Esophagus squamous epithelium (tissue), 5 donors: ENCODE data around the gene TSHZ2. TPM values are rescaled to one million over a fixed set of nuclear protein-coding genes. Genes with fewer than 3 reads are reported as not detected.

ENCODE experiments used
- DNase-seq: peaks from one replicate; lab custom pipeline; 2025; lab: John Stamatoyannopoulos, UW
- H3K27ac ChIP-seq, 4 donors: fragments of 200-600 bp; sonication (generic); one replicate each; pipeline ENCODE4 v1.5.1; 2016 to 2019; ENCODE audit warnings: mild to moderate bottlenecking in 1 of 4
- H3K27me3 ChIP-seq, 4 donors: fragments of 200-600 bp; sonication (generic); 1 replicate in 3 of 4; 2 replicates in 1 of 4; pipeline versions ENCODE4 v1.5.1 to v1.6.0; 2017 to 2021; ENCODE audit warnings: antibody characterized with exemption in 1 of 4
- H3K36me3 ChIP-seq, 3 donors: fragments of 200-600 bp; sonication (generic); one replicate each; pipeline ENCODE4 v1.5.1; 2016 to 2019
- H3K4me1 ChIP-seq, 3 donors: fragments of 200-600 bp; sonication (generic); one replicate each; pipeline ENCODE4 v1.5.1; 2017 to 2019
- H3K4me3 ChIP-seq, 4 donors: fragments of 200-600 bp; sonication (generic); 1 replicate in 3 of 4; 2 replicates in 1 of 4; pipeline ENCODE4 v1.5.1; 2016 to 2019; ENCODE audit warnings: mild to moderate bottlenecking in 2 of 4, moderate library complexity in 1 of 4
- H3K9me3 ChIP-seq, 3 donors: fragments of 200-600 bp; sonication (generic); one replicate each; pipeline ENCODE4 v1.5.1; 2016 to 2019
- POLR2A ChIP-seq, 4 donors: fragments of 450-650 bp; IDR thresholded peaks; one replicate each; pipeline ENCODE4 v1.6.1; 2017; ENCODE audit warnings: antibody characterized with exemption in 4 of 4, mild to moderate bottlenecking in 4 of 4, moderate library complexity in 3 of 4
- WGBS, 2 donors: methylation state at CpG; one replicate each; pipeline ENCODE4 v1.1.5; 2018; 5-methylcytosine and 5-hydroxymethylcytosine counted together
- intact Hi-C: fragments of 100-400 bp; cut with DNase I; formaldehyde crosslinking; loops from one replicate; pipeline ENCODE4 v1.15.0; 2022
- total RNA-seq, 4 donors: library from RNA; depleted of rRNA; stranded (reverse); fragments of >200 nt; gene quantifications; one replicate each; pipeline ENCODE4 v1.1.0, GENCODE V29; 2016
- TF ChIP-seq, protein P1 (sequence below), 6 experiments: fragments of 450-650 bp in 4 of 6; fragments of 200-600 bp in 2 of 6; sonication (generic) in 2 of 6; IDR thresholded peaks; one replicate each; pipeline ENCODE4 v1.5.1; 2016 to 2019; ENCODE audit warnings: antibody characterized with exemption in 6 of 6, mild to moderate bottlenecking in 4 of 6, moderate library complexity in 4 of 6
- donor health status: DM: yes; HTN: yes; CAD: no.

TSHZ2 gene
- total RNA-seq, 4 donors from 2014 or later, result 4.7 to 22.0 (median 12.9) TPM

DNA sequence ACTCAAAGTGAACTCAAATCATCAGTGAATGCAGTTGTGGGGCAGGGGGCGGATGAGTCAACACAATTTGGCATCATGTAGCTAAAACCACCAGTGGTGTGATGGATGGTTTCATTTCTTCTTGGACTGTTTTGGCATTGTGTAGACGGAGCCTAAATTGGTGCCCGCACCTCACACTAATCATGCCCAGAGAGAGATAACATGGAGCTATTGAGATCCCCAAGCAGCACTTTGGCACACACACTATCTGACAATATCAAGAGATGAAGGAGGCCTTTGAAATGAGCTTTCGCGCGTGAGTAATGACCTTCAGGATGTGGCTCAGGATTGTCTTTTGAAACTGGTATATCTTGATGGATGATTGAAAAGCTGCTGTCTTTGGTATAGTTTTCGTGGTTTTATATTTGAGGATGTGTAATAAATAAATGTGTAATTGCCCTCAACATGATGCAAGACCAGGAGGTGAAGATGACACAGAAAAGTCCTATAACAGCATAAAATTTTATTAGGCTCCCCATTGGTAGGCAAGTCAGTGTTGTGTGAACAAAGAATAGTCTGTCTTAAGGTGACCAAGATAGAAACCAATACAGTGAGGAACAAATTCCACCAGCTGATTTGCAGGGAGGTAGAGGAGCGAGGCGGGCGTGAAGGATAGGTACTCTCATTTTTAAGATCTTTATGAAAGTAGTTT lies 174.2 kb downstream of the TSHZ2 start:
- intact Hi-C loops, result no loop called here
- Histone ChIP-seq H3K36me3 (no peaks in the 10 kb centered on the region), H3K27ac (no peak overlapping the region), H3K9me3 (no peaks in the 10 kb centered on the region), H3K4me1 (peaks cover 0 to 16% (median 0%) of the 10 kb centered on the region in 3 donors), H3K4me3 (no peak overlapping the region), H3K27me3 (no peaks in the 10 kb centered on the region)
- DNase-seq, result no peak
- WGBS, 2 donors, result 85 to 86% methylated on average over 10 of the region's 10 CpGs
- no peak for TF ChIP-seq POLR2A (IDR thresholded peaks at IDR 0.05)
- TF ChIP-seq, protein P1, sequence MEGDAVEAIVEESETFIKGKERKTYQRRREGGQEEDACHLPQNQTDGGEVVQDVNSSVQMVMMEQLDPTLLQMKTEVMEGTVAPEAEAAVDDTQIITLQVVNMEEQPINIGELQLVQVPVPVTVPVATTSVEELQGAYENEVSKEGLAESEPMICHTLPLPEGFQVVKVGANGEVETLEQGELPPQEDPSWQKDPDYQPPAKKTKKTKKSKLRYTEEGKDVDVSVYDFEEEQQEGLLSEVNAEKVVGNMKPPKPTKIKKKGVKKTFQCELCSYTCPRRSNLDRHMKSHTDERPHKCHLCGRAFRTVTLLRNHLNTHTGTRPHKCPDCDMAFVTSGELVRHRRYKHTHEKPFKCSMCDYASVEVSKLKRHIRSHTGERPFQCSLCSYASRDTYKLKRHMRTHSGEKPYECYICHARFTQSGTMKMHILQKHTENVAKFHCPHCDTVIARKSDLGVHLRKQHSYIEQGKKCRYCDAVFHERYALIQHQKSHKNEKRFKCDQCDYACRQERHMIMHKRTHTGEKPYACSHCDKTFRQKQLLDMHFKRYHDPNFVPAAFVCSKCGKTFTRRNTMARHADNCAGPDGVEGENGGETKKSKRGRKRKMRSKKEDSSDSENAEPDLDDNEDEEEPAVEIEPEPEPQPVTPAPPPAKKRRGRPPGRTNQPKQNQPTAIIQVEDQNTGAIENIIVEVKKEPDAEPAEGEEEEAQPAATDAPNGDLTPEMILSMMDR (IDR thresholded peaks at IDR 0.05), result no peak

DNA sequence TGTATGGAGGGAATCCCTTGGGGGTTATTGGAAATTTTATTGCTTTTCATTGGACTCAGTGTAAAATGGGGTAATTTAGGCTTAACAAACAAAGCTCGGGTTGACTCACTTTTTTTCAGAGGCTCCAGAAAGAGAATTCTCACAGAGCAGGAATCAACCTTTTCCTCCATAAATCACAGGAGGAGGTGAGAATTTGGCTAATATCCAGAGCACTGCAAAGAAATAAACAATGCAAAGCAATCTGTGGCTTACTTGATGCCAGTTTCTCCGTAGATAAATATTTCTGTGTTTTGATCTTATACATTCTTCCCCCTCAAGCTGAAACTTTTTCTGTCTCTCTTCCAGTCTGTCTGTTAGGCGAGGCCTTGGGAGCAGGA lies 176.6 kb downstream of the TSHZ2 start:
- DNase-seq, result no peak
- WGBS, 2 donors, result 36 to 39% methylated on average over 3 of the region's 3 CpGs
- Histone ChIP-seq H3K27ac (peak overlapping the region in 1 of 4 donors; percentile 10), H3K27me3 (no peaks in the 10 kb centered on the region), H3K9me3 (no peaks in the 10 kb centered on the region), H3K4me3 (no peak overlapping the region), H3K36me3 (no peaks in the 10 kb centered on the region), H3K4me1 (peaks cover 0 to 11% (median 0%) of the 10 kb centered on the region in 3 donors)
- intact Hi-C loops, result no loop called here
- TF ChIP-seq, protein P1 (IDR thresholded peaks at IDR 0.05), result no peak
- TF ChIP-seq POLR2A (IDR thresholded peaks at IDR 0.05), result no peak

DNA sequence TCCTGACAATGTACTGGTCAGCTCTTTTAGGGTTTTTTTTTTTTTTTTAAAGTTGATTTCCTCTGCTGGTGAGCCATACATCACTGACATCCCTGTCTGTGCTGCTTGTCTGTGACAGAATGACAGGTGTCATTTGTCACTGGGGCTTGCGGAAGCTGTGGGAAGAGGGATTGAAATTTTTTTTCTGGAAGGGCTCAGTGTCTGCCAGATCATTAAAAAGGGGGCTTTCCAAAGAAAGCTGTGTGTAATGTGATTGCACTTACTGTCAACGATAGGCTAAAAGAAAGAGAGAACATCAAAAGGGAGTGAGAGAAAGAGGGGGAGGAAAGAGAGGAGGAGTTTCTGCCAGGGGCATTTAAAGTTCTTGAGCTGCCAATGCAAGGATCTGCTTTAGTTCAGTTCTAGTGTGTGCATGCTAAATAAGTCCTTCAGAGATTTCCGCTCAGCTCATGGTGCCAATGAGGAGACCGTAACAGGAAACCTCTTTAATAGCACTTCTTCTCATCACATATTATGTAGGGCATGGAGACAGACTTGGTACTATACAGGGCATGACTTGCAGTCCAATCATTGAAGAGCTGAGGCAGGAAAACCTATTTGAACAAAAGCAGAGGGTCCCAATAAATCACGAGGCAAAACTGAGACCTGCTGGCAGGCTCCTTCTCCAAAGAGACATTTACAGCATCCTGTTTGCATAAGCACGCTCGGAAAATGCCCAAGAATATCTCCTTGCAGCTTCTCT lies 177.2 kb downstream of the TSHZ2 start:
- intact Hi-C loops, result no loop called here
- Histone ChIP-seq H3K9me3 (no peaks in the 10 kb centered on the region), H3K4me3 (peak overlapping the region in 1 of 4 donors; percentile 15), H3K4me1 (peaks cover 0 to 11% (median 0%) of the 10 kb centered on the region in 3 donors), H3K27me3 (no peaks in the 10 kb centered on the region), H3K27ac (peak overlapping the region in 1 of 4 donors; percentile 10), H3K36me3 (no peaks in the 10 kb centered on the region)
- DNase-seq, result no peak
- no peak for TF ChIP-seq POLR2A (IDR thresholded peaks at IDR 0.05)
- TF ChIP-seq, protein P1 (IDR thresholded peaks at IDR 0.05), result no peak
- 38 to 44% methylated on average over 6 to 7 of the region's 7 CpGs for WGBS, 2 donors

DNA sequence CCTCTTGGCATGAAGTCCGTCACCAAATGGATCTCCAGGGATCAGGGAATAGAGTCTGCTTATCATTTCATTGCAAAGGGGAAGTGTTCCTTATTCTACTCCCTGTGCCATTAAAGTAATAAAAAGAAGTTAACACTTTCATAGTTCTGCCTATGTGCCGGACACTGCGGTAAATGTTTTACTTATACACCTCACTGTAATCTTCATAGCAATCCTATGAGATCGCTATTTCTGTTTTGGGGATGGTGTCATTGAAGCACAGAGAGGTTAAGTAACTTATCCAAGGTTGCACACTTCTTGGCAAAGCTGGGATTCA lies 177.7 kb downstream of the TSHZ2 start:
- no peak for TF ChIP-seq POLR2A (IDR thresholded peaks at IDR 0.05)
- TF ChIP-seq, protein P1 (IDR thresholded peaks at IDR 0.05), result no peak
- H3K4me1 ChIP-seq, result peaks cover 0 to 11% (median 0%) of the 10 kb centered on the region in 3 donors
- no peaks in the 10 kb centered on the region for H3K9me3 ChIP-seq
- H3K27me3 ChIP-seq, result no peaks in the 10 kb centered on the region
- no peak overlapping the region for H3K4me3 ChIP-seq
- WGBS, 2 donors, result 71 to 90% methylated on average over 4 of the region's 4 CpGs
- intact Hi-C loops, result no loop called here
- no peaks in the 10 kb centered on the region for H3K36me3 ChIP-seq
- no peak for DNase-seq
- no peak overlapping the region for H3K27ac ChIP-seq

DNA sequence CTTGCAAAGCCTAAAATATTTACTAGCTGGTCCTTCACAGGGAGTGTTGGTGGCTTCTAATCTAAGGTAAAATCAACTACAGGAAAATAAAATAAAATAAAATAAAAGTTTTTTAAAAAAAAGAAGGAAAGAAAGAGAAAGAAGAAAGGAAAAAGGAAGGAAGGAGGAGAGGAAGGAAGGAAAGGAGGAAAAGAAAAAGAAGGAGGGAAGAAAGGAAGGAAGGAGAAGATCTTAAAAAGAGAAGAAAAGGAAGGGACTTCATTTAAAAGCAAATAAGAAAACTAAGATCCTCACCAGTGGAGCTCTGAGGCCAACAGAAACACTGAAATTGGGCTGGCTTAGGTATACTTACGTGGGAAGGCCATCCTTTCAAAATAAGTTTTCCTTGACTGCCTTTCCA lies 178.4 kb downstream of the TSHZ2 start:
- intact Hi-C loops, result no loop called here
- H3K4me1 ChIP-seq, result peaks cover 0 to 11% (median 0%) of the 10 kb centered on the region in 3 donors
- TF ChIP-seq, protein P1 (IDR thresholded peaks at IDR 0.05), result no peak
- no peak for TF ChIP-seq POLR2A (IDR thresholded peaks at IDR 0.05)
- H3K27ac ChIP-seq, result no peak overlapping the region
- no peaks in the 10 kb centered on the region for H3K27me3 ChIP-seq
- no peak for DNase-seq
- H3K9me3 ChIP-seq, result no peaks in the 10 kb centered on the region
- no peak overlapping the region for H3K4me3 ChIP-seq
- H3K36me3 ChIP-seq, result no peaks in the 10 kb centered on the region
- WGBS, 2 donors, result 82 to 96% methylated on average over 1 of the region's 1 CpG
